ENCODE data around the gene ATP6V0A4.
A peak's percentile ranks its signal among the peaks of the same experiment; 100 is the strongest.

The ATP6V0A4 gene

GRCh38 chr7:138726288-138726687 lies 71.7 kb downstream of the ATP6V0A4 start:
- TF ChIP-seq CTCF (IDR thresholded peaks at IDR 0.05; ENCODE audit: low read depth, low read length): peak; percentile 62
- Histone ChIP-seq H3K9me3 (ENCODE audit: severe bottlenecking) (no peaks in the 10 kb centered on the region), H3K4me3 (ENCODE audit: low read depth, low read length) (no peak overlapping the region), H3K27me3 (ENCODE audit: insufficient read depth, low read depth, severe bottlenecking) (peaks cover 6% of the 10 kb centered on the region), H3K36me3 (no peaks in the 10 kb centered on the region), H3K27ac (no peak overlapping the region)
- DNase-seq: peak; percentile 24

DNA sequence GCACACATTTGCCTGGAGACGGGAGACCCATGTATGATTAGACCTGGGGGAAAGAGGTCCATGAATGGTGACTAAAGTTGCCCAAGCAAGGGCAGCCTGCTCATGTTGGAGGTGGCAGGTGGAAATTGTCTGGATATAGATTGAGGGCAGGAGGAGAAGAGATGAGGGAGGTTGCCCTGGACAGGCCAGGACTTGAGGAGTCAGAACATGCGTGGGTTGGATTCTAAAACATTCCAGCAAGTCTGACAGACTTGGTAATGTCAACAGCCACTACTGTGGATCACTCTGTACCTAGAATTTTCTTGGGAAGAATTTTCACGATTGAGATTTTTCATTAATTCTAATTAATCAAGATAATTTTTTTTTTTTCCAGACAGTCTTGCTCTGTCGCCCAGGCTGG lies 77.7 kb downstream of the ATP6V0A4 start:
- Histone ChIP-seq H3K27ac (no peak overlapping the region), H3K4me3 (ENCODE audit: low read depth, low read length) (no peak overlapping the region), H3K36me3 (no peaks in the 10 kb centered on the region), H3K27me3 (ENCODE audit: insufficient read depth, low read depth, severe bottlenecking) (no peaks in the 10 kb centered on the region), H3K9me3 (ENCODE audit: severe bottlenecking) (no peaks in the 10 kb centered on the region)
- no peak for DNase-seq
- no peak for TF ChIP-seq CTCF (IDR thresholded peaks at IDR 0.05; ENCODE audit: low read depth, low read length)

GRCh38 chr7:138716889-138717288 lies 81.1 kb downstream of the ATP6V0A4 start:
- H3K9me3 ChIP-seq (ENCODE audit: severe bottlenecking): no peaks in the 10 kb centered on the region
- no peaks in the 10 kb centered on the region for H3K27me3 ChIP-seq (ENCODE audit: insufficient read depth, low read depth, severe bottlenecking)
- TF ChIP-seq CTCF (IDR thresholded peaks at IDR 0.05; ENCODE audit: low read depth, low read length): no peak
- DNase-seq: no peak
- no peak overlapping the region for H3K4me3 ChIP-seq (ENCODE audit: low read depth, low read length)
- no peak overlapping the region for H3K27ac ChIP-seq
- H3K36me3 ChIP-seq: no peaks in the 10 kb centered on the region

- H3K36me3 ChIP-seq: no peaks in the 10 kb centered on the region
- no peak for DNase-seq
- no peak overlapping the region for H3K4me3 ChIP-seq (ENCODE audit: low read depth, low read length)
- no peak for TF ChIP-seq CTCF (IDR thresholded peaks at IDR 0.05; ENCODE audit: low read depth, low read length)
- no peak overlapping the region for H3K27ac ChIP-seq
- H3K9me3 ChIP-seq (ENCODE audit: severe bottlenecking): no peaks in the 10 kb centered on the region
- no peaks in the 10 kb centered on the region for H3K27me3 ChIP-seq (ENCODE audit: insufficient read depth, low read depth, severe bottlenecking)
Measured at GRCh38 chr7:138713191-138713590, 84.8 kb downstream of the ATP6V0A4 start.

DNA sequence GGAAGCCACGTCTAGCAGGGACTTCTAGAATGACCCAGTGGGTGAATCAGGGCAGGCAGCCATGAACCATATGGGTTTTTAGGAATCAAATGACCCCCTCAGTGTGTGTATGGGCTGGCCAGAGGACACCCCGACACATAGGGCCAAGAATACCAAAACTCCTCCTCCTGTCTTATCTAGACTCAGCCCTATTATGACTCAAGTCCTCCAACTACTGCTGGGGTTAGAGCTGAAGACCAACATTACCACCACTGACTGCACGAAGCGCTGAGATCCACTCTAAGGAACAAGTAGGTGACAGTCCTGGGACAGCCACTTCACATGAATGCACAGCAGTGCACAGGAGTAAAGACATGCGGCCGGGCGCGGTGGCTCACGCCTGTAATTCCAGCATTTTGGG lies 85.3 kb downstream of the ATP6V0A4 start:
- Histone ChIP-seq H3K36me3 (no peaks in the 10 kb centered on the region), H3K27me3 (ENCODE audit: insufficient read depth, low read depth, severe bottlenecking) (no peaks in the 10 kb centered on the region), H3K27ac (no peak overlapping the region), H3K9me3 (ENCODE audit: severe bottlenecking) (no peaks in the 10 kb centered on the region), H3K4me3 (ENCODE audit: low read depth, low read length) (no peak overlapping the region)
- DNase-seq: no peak
- TF ChIP-seq CTCF (IDR thresholded peaks at IDR 0.05; ENCODE audit: low read depth, low read length): no peak

GRCh38 chr7:138710536-138711385 lies 87.2 kb downstream of the ATP6V0A4 start:
- no peaks in the 10 kb centered on the region for H3K36me3 ChIP-seq
- H3K27ac ChIP-seq: no peak overlapping the region
- no peak for TF ChIP-seq CTCF (IDR thresholded peaks at IDR 0.05; ENCODE audit: low read depth, low read length)
- H3K9me3 ChIP-seq (ENCODE audit: severe bottlenecking): no peaks in the 10 kb centered on the region
- DNase-seq: no peak
- no peak overlapping the region for H3K4me3 ChIP-seq (ENCODE audit: low read depth, low read length)
- no peaks in the 10 kb centered on the region for H3K27me3 ChIP-seq (ENCODE audit: insufficient read depth, low read depth, severe bottlenecking)

Measured in WERI-Rb-1 (cell line).